Upper lobe of left lung (tissue), 4 donors: ENCODE measurements around the gene SSC5D.

ENCODE experiments used
- POLR2A ChIP-seq, 4 donors: fragments of 450-650 bp; IDR thresholded peaks; one replicate each; pipeline ENCODE4 v1.5.1; 2016 to 2017; ENCODE audit warnings: antibody characterized with exemption in 4 of 4, mild to moderate bottlenecking in 2 of 4
- TF ChIP-seq, protein P1 (sequence below), 6 experiments: fragments of 450-650 bp in 4 of 6; fragments of 200-600 bp in 2 of 6; sonication (generic) in 2 of 6; IDR thresholded peaks; one replicate each; pipeline ENCODE4 v1.5.1; 2016 to 2019; ENCODE audit warnings: antibody characterized with exemption in 6 of 6

GRCh38 chr19:55535965-55536350, 47.7 kb downstream of the SSC5D start:
- TF ChIP-seq, protein P1, sequence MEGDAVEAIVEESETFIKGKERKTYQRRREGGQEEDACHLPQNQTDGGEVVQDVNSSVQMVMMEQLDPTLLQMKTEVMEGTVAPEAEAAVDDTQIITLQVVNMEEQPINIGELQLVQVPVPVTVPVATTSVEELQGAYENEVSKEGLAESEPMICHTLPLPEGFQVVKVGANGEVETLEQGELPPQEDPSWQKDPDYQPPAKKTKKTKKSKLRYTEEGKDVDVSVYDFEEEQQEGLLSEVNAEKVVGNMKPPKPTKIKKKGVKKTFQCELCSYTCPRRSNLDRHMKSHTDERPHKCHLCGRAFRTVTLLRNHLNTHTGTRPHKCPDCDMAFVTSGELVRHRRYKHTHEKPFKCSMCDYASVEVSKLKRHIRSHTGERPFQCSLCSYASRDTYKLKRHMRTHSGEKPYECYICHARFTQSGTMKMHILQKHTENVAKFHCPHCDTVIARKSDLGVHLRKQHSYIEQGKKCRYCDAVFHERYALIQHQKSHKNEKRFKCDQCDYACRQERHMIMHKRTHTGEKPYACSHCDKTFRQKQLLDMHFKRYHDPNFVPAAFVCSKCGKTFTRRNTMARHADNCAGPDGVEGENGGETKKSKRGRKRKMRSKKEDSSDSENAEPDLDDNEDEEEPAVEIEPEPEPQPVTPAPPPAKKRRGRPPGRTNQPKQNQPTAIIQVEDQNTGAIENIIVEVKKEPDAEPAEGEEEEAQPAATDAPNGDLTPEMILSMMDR (IDR thresholded peaks at IDR 0.05), result no peak
- no peak for TF ChIP-seq POLR2A (IDR thresholded peaks at IDR 0.05)
